SKM-1 (cell line): ENCODE measurements around the gene TSPAN32.
"Not testable (repeated sequence)": the region's sequence is repeated elsewhere in the genome, so short reads cannot be mapped to it uniquely, and the experiment has no call there.

Experiments
- DNase-seq: peaks from one replicate; lab custom pipeline; 2025; ENCODE audit not compliant: unreplicated experiment; lab: John Stamatoyannopoulos, UW

TSPAN32 gene

DNA sequence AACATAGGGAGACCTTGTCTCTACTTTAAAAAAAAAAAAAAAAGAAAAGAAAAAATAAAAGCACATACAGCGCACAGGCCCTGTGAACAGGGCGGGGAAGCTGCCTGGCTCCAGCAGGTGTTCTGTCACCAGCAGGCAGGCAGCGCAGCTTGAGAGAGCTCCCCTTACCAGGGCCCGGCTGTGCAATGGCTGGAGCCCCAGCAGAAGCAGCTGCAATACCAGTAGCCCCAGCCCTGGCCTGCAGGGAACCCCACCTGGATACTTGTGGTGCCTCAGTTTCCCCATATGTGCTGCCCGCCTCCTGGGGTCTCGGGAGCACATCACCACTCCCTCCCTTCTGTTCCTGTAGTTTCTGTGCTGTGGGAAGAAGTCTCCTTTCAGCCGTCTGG, 12.3 kb downstream of the TSPAN32 start:
- no peak for DNase-seq

DNA sequence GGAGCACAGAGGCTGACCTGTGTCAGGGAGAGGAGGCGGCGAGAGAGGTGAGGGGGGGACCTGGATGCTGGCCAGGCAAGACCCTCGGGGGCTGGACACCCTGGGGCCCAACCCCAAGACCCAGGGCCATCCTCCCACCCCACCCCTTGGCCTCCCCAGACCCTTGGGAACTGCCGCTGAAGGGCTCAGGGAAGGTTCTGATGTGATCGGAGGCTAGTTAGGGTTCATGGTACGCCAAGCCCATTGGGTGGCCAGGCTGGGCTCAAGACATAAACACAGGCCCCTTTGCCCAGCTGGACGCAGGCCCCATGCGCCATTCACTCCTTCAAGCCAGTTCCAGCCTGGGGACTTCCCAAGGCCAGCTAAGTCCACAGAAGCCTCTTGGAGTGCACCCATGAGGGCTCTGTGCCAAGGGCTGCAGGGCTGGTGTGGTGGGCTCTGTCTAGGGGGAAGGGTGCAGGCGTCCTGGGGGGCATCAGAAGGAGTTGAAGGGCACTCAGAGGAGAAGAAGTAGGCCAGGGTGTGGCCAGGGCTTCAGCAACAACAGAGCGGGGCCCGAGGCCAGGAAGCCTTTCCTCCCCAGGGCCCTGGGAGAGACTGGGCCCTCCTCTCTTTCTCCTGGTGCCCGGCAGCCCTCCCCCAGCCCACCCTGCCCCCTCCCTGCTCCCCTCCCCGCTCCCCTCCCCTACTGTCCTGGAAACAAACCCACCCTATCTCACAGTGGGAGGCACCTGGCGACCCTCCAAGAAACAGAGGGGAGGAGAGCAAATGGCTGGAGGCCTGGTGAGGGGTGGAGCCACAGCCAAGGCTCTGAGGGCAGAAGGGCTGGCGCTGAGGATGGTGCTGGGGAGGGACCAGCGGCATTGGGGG, 12.9 kb downstream of the TSPAN32 start:
- DNase-seq = no peak

DNA sequence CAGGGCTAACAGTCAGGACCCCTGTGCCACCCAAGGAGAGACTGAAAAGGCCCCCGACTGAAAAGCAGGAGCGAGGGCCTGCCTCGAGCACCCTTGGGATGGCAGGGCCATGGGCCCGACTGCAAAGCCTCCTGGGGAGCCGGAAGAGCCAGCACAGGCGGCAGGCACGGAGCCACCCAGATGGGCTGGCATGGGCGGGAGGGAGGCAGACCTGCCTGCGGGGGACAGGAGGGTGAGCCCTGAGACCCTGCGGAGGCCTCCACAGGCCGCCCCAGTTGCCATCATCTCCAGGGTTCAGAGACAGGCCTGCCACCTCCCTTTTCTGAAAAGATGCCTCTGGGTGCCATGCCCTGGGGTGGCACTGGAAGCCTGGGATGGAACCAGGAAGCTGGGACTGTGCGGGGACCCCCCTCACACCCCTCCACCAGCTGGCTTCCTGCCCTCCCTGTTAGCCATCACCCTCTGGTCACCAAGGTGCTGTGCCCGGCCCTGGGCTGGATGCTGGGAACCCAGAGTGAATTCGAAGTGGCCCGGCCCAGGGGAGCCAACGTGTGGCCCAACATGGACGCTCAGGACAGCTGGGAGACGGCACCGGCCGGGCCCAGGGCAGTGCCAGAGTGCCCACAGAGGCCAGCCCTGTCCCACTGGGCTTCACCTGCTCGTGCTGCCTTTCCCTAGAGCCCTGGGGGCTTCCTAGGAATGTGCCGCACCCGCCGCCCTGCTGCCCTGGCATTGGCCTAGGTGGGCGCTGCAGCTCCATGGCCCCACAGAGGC, 13.8 kb downstream of the TSPAN32 start:
- no peak for DNase-seq

DNA sequence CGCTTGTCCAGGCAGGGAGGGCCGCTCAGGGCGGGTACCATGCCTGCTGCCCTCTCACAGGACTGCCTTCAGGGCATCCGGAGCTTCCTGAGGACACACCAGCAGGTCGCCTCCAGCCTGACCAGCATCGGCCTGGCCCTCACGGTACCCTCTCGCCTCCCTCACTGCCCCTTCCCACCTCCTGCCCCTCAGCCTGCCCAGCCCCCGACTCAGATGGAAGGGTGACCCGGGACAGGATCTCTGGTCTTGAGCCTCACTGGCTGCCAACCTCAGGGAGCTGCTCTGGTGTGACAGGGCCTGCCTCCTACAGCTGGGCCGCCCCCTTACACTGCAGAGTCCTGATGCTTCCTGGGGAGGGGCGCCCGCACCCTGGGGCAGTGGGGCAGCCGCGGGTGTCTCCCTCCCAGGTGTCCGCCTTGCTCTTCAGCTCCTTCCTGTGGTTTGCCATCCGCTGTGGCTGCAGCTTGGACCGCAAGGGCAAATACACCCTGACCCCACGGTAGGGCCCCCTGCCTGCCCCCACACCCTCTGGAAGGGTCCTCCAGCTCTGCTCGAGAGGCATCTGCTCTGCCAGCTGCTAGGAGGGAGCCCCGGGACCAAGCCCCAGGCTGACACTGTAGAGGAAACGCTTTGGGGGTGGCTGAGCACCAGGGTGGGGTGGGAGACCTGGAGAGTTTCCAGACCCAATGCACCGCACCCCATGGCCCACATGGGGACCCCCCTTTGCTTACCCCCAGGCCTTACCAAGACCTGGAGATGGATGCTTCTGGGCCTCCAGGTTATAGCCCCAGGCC, 14.6 kb downstream of the TSPAN32 start:
- DNase-seq = no peak

DNA sequence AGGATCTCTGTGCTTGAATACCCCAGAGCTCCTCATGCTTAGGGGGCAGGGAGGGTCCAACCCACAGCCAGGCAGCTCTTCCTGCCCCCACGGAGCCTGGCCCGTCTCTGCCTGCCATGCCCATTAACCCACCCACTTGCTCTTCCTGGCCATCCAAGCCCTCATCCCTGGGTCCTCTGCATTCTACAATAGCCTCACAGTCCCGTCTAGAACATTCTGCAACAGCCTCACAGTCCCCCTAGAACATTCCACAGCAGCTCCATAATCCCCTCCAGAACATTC, 15.1 kb downstream of the TSPAN32 start:
- no peak for DNase-seq

DNA sequence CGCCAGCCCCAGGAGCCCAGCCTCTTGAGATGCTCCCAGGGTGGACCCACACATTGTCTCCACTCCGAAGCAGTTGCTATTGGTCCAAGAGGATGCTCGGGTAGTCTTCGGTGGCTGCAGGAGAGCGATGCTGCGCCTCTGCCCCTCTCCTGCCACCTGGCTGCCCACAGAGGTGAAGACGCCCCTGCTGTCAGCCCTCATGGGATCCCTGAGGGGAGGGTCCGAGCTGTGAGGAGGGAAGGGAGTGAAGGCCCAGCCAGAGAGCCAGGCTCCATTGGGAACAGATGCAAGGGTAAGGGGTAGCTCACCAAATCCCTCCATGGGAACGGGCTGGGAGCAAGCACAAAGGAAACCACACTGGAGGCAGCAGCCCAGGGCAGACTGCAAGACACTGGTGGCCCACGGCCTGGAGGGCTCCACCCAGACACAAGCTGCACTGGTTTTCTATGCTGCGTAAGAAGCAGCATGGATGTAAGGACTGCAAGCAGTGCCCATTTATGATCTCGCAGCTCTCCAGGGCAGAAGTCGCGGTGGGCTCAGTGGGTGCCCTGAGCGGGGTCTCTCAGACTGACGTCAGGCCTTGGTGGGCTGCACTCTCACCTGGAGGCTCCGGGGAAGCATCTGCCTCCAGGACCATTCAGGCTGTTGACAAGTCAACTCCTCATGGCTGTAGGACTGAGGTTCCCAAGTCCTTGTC, 15.7 kb downstream of the TSPAN32 start:
- DNase-seq = no peak

DNA sequence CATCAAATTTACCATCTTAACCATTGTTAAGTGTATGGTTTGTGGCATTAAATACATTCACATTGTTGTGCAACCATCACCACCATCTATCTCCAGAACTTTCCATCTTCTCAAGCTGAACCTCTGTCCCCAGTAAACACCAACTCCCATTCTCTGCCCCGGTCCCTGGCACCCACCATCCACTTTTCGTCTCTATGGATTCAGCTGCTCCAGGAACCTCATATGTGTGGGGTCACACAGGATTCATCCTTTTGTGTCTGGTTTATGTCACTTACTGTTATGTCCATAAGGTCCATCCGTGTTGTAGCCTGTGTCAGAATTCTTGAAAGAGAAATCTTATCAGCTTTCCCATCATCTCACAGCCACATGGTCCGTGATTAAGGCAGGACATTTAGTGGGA, 16.3 kb downstream of the TSPAN32 start:
- DNase-seq = no peak

DNA sequence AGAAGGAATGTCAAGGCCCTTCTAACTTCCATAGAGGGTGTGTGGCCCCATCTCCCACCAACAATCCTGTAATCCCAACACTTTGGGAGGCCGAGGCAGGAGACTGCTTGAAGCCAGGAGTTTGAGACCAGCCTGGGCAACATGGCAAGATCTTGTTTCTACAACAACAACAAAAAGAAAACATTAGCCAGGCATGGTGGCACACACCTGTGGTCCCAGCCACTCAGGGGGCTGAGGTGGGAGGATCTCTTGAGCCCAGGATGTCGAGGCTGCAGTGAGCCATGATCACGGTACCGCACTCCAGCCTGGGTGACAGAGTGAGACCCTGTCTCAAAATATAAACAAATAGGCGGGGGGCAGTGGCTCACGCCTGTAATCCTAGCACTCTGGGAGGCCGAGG, 16.9 kb downstream of the TSPAN32 start:
- no peak for DNase-seq

DNA sequence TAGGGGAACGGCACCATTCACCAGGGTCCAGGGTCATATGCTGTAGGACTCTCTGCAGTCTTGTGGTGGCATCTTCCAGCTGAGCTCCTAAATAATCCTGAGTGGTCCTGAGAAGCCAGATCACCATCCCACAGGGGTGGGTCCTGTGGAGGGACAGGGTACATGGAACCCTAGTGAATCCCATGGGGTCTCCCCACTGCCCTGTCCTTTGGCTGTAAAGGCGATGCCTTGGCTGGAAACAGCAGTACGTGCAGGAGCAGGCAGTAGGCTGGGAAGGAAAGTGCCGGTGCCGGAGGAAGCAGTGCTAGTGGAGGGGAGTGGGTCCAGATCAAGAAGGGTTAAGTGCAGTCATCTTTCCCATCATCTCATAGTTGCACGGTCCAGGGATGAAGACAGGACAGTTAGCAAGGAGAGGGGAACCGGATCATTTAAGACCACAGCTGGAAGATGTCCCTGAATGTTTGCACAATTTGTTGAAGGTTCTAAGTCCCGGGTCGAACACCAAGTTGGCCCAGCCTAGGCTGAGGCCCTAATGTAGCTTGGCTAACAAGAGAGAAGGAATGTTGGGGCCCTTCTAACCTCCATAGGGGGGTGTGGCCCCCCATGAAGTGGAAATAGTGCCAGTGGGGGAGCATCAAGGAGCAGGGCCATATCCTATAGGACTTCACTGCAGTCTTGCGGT, 18.1 kb downstream of the TSPAN32 start:
- no peak for DNase-seq

DNA sequence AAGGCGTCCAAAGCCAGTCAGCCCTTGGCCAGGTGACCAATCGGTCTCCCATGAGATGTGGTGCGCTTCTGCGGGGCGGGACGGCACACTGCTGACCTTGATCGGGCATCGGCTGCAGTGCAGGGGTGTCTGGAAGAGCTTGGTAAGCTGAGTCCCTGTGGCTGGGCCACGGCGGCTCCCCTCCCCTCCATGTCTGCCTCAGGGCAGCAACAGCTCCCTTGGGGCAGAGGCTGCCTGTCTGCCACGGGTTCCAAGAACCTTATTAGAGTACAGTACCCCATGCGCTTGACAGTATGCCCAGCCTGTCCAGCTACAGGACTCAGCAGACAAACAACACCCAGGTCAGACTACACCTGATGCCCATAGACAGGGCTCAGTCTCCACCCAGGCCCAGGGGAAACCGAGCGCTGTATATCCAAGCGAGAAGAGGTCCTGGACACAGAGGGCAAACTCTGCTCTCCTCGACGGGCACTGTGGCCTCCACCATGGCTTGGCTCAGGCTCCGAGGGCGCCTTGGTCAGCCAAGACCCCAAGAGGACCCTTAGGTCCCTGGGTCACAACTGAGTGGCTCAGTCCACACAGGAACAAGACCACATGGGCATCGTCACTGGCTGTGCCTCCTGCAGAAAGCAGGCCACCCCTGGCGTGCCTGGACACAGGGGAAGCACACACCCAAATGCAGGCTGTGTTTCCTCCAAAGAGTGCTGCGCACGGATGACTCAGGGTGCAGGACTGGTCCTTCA, 18.9 kb downstream of the TSPAN32 start:
- DNase-seq = no peak

DNA sequence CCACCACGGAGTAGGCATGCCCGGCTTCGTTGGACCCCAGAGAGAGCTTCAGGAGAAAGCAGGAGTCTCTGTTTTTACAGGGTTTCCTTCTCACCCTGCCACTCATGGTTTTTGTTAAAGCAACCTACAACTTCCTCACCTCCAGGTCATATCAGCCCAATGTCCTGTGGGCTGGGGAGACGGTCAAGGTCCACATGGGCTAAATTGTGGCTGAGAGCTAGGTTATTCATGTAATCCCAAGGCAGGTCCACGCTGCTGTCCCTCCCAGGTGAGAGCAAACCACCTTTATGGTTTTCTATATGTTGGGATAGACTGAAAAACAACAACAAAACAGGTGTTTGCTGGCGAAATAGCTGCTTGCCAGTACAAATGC, 19.5 kb downstream of the TSPAN32 start:
- DNase-seq = no peak

DNA sequence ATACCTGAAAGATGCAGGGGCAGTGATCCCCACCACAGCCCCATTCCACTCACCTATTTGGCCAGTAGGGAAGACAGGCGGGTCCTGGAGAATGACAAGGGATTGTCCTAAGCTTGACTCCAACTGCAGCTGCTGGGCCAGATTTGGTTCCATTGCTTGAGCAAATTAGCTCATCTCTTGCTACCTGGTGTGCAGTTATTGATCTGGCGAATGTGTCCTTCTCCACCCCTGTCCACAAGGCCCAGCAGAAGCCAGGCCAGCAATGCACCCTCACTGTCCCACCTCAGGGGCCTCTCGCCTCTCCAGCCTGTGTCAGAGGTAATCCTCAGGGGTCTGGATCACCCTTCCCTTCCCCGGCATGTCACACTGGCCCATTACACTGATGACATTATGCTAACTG, 23.3 kb downstream of the TSPAN32 start:
- no peak for DNase-seq

DNA sequence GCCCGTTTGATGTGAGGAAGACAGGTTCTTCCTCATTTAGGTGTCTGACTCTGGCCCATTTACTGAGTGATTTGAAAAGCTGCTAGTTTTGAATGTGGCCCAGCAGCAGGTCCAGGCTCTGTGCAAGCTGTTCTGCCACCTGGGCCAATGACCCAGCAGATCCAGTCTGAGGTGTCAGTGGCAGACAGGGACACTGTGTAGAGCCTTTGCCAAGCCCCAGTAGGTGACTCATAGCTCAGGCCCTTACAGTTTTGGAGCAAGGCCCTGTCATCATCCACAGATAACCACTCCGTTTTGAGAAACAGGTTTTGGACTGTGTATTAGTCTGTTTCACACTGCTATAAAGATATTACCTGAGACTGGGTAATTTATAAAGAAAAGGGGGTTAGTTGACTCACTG, 23.9 kb downstream of the TSPAN32 start:
- no peak for DNase-seq

DNA sequence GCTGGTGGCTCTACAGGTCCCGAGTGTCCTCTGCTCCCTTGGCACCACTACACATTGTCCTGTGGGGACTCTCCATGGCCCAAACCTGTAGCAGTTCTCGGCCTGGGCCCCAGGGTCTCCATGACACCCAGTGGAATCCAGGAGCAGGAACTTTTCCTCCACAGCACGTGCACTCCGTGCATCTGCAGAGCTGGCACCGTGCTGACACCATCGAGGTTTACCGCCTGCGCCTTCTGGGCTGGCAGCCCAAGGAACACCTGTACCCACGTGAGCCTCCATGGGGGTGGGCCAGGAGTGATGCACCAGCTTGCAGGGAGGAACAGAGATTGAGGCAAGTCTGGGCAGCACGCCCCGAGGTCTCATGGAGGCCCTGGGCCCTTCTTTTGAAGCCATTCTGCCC, 25.2 kb downstream of the TSPAN32 start:
- no peak for DNase-seq

DNA sequence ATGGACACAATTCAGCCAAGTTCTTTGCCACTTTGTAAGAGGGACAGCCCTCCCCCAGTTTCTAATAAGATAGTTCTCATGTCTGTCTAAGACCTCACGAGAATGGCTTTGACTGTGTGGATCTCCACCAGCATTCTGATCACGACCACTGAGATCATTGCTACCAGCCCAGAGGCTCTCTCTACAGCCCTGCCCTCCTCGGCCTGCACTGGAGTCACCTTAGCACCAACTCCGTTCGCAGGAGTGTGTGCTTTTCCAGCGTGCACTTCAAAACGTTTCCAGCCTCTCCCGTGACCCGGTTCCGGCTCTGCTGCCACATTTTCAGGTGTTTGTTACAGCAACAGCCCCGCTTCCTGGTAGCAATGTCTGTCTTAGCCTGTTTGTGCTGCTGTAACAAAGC, 26.2 kb downstream of the TSPAN32 start:
- no peak for DNase-seq

DNA sequence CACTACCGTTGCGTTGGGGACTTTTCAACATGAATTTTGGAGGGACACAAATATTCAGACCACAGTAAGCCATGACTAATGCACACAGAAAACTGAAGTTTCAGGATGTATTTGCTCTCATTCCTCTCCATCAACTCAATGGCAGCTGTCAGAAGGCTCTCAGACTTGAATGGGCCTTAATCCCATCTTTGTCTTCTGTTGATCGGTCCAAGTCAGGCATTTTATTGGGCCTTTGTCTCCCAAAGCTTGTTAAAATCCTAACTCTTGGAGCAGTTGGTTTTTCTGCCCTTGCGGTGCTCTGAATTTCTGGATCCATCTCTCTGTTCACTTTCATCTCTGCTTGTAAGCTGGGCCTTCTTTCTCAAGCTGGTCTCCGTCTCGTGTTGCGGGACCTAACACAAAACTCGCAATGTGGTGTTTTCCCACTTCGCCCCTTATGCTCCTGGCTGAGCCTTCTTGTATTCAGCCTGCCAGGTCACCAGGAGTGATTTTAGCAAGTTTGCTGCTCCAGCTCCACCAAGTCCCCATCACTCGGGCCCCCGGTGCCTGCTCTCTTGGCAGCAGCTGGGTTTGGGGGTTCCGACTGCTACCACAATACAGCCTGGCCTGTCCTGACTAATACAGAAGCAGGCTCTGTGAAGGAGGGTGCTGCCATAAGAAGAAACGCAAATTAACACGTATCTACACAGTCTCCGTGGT, 27.0 kb downstream of the TSPAN32 start:
- DNase-seq = no peak

DNA sequence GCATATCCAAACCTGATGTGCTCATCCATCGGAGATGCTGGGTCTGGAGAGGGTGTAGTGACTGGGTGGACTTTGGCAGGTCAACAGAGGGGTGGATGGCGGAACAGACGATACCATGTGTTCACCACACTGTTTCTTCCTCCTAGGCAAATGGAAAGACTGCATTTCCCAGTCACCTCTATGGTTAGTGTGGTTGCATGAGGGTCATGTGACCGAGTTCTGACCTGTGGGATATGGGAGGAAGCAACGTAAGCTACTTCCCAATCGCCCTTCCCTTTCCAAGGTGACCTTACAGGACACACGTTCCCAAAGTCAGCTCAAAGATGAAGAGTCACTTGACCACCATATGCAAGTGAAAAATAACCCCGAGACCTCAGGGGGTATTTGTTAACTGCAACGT, 27.7 kb downstream of the TSPAN32 start:
- DNase-seq = no peak

DNA sequence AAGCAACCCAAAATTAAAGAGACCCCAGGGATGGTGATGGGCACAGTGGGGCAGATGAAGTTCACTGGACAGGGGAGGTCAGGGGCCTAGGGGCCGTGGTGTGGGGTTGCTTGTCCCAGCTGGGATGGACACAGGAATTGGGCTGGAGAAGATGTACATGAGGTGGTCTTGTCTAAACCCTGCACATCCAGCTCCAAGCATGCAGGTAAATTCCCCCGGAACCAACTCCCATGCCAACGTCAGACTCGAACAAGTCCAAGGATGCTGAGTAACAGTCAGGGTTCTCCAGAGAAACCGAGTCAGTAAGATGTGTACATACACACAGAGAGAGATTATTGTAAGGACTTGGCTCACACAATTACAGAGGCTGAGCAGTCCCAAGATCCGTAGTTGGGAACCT, 28.9 kb downstream of the TSPAN32 start:
- DNase-seq = no peak

DNA sequence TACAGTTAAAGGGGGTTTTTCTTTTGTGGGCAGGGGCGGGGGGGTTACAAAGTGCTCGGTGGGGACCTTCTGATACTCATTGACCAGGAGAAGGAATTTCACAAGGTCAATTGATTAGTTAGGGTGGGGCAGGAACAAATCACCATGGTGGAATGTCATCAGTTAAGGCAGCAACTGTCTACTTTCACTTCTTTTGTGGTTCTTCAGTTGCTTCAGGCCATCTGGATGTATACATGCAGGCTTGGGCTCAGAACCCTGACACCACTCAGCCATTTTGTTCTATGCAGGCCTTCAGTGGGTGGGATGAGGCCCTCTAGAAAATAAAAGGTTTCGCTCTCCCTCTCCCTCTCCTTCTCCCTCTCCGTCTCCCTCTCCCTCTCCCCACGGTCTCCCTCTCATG, 29.6 kb downstream of the TSPAN32 start:
- no peak for DNase-seq

DNA sequence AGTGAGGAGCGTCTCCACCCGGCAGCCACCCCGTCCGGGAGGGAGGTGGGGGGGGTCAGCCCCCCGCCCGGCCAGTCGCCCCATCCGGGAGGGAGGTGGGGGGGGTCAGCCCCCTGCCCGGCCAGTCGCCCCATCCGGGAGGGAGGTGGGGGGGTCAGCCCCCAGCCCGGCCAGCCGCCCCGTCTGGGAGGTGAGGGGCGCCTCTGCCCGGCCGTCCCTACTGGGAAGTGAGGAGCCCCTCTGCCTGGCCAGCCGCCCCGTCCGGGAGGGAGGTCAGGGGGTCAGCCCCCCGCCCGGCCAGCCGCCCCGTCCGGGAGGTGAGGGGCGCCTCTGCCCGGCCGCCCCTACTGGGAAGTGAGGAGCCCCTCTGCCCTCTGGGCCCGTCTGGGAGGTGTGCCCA, 30.8 kb downstream of the TSPAN32 start:
- not testable (repeated sequence) for DNase-seq
